ENCODE data around the gene PRPSAP1. TPM values are rescaled to one million over a fixed set of nuclear protein-coding genes. Genes with fewer than 3 reads are reported as not detected.

PRPSAP1 gene
- total RNA-seq, 1 experiment from 2014 or later = 38.4 TPM

DNA sequence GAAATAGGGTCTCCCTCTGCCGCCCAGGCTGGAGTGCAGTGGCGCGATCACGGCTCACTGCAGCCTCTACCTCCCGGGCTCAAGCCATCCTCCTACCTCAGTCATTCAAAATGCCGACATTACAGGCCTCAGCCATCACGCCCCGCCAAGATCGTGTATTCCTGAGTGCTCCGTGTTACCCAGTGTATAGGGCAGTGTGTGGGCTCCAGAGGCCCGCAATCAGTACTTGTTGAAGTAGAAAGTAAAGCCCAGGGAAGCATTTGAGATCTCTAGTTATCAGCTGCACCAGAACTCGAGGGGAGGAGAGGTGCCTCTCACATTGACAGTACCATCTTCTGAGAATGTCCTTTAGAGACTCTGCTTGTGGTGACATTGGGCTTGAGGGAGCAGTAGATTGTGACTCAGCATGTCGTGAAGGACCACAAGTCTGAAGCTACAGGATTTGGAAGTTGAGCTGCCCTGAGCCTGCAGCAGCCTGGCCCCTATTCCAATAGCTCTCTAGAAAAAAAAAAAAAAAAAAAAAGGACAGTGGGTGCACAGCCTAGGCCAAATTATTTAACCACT, 1.1 kb upstream of the PRPSAP1 start:
- Histone ChIP-seq H2BK15ac (ENCODE audit: low read depth, low read length) (no peak overlapping the region), H3K79me2 (ENCODE audit: insufficient read depth, low read length) (no peaks in the 10 kb centered on the region), H3K56ac (ENCODE audit: insufficient read length, low read depth, low read length) (no peak overlapping the region), H3K23ac (ENCODE audit: insufficient read length, low read depth, low read length) (no peak overlapping the region), H3K4ac (ENCODE audit: low read depth, low read length) (no peak overlapping the region), H2AFZ (ENCODE audit: low read length) (no peak overlapping the region), H4K20me1 (ENCODE audit: control insufficient read depth, insufficient read depth, insufficient read length) (no peaks in the 10 kb centered on the region), H2BK20ac (ENCODE audit: low read depth, low read length, poor library complexity, severe bottlenecking) (no peak overlapping the region), H3K4me2 (ENCODE audit: insufficient read depth, insufficient read length, low read length) (peak overlapping the region; percentile 85), H3K23me2 (ENCODE audit: insufficient read length, low read depth, low read length, poor library complexity, severe bottlenecking) (peaks cover 5% of the 10 kb centered on the region), H3K27ac (ENCODE audit: insufficient read length, low read depth, low read length) (no peak overlapping the region), H2BK12ac (ENCODE audit: insufficient read length, low read depth, low read length) (no peak overlapping the region), H3K14ac (ENCODE audit: insufficient read depth, low read length) (no peak overlapping the region), H3K18ac (ENCODE audit: insufficient read length, low read depth, low read length) (no peak overlapping the region), H2AK5ac (ENCODE audit: insufficient read length, low read length) (no peak overlapping the region), H3K9me3 (ENCODE audit: control insufficient read depth, low read depth, low read length) (no peaks in the 10 kb centered on the region), H3K79me1 (ENCODE audit: insufficient read depth, low read depth, low read length, poor library complexity, severe bottlenecking) (no peaks in the 10 kb centered on the region), H3T11ph (ENCODE audit: low read length) (no peak overlapping the region), H4K5ac (ENCODE audit: insufficient read length, low read depth, low read length) (no peak overlapping the region), H3K27me3 (ENCODE audit: insufficient read depth, low read length) (no peaks in the 10 kb centered on the region), H4K91ac (ENCODE audit: insufficient read length, low read depth, low read length) (no peak overlapping the region), H3K4me1 (ENCODE audit: insufficient read depth, low read length) (no peaks in the 10 kb centered on the region), H2BK120ac (ENCODE audit: low read depth, low read length, poor library complexity, severe bottlenecking) (no peak overlapping the region), H2BK5ac (ENCODE audit: insufficient read length, low read length) (no peak overlapping the region), H4K8ac (replicated peaks; ENCODE audit: insufficient read length, low read depth, low read length) (no peak overlapping the region), H3K9ac (ENCODE audit: extremely low read depth, insufficient read length, low read length) (no peak overlapping the region)
- H3K4me1 Mint-ChIP-seq = peaks cover 21 to 24% of the 10 kb centered on the region in 2 experiments
- TF ChIP-seq, protein P1, sequence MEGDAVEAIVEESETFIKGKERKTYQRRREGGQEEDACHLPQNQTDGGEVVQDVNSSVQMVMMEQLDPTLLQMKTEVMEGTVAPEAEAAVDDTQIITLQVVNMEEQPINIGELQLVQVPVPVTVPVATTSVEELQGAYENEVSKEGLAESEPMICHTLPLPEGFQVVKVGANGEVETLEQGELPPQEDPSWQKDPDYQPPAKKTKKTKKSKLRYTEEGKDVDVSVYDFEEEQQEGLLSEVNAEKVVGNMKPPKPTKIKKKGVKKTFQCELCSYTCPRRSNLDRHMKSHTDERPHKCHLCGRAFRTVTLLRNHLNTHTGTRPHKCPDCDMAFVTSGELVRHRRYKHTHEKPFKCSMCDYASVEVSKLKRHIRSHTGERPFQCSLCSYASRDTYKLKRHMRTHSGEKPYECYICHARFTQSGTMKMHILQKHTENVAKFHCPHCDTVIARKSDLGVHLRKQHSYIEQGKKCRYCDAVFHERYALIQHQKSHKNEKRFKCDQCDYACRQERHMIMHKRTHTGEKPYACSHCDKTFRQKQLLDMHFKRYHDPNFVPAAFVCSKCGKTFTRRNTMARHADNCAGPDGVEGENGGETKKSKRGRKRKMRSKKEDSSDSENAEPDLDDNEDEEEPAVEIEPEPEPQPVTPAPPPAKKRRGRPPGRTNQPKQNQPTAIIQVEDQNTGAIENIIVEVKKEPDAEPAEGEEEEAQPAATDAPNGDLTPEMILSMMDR (conservative IDR thresholded peaks at IDR 0.05) = no peak
- H3K27ac Mint-ChIP-seq = no peak overlapping the region
- no CpG with 5 or more reads among the region's 13 CpGs for WGBS (ENCODE audit: extremely low coverage, insufficient read length, low lambda C conversion rate)
- H3K9me3 Mint-ChIP-seq = no peaks in the 10 kb centered on the region
- H3K4me3 Mint-ChIP-seq = peak overlapping the region; percentile 80 to 96
- peaks cover 1% of the 10 kb centered on the region for H3K27me3 Mint-ChIP-seq (ENCODE audit: low read depth)
- peaks cover 0 to 7% (median 3%) of the 10 kb centered on the region in 3 experiments for H3K36me3 Mint-ChIP-seq (ENCODE audit: insufficient read depth in 1 of 3, low read depth in 3 of 3)
- DNase-seq = no peak

All from H9 (cell line).